GM19351 (cell line): ENCODE measurements around the gene COL5A2.

Source experiments
- ATAC-seq: cut with Tn5 transposase; IDR thresholded peaks from one replicate; pipeline ENCODE4 v1.9.1; 2021; ENCODE audit warnings: mild to moderate bottlenecking, moderate library complexity; ENCODE audit not compliant: unreplicated experiment

COL5A2 gene

DNA sequence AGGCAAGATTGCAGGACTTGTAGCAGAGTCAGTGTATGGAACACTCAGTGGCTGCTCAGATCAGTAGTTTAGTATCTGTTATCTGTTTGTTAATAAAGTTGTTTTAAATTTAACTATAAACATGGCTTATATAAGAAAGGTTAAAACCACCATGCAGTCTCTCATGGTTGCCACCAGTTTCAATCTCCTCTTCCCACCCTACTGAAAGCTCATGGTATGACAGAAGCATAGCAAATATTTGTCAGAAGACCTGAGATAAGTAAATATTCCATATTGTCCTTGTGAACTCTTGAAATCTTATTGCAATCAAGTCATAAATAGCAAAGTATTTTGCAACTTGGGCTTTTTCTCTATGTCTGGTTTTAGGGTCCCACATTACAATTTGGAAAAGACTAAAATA lies 2.1 kb upstream of the COL5A2 start:
- ATAC-seq = no peak

DNA sequence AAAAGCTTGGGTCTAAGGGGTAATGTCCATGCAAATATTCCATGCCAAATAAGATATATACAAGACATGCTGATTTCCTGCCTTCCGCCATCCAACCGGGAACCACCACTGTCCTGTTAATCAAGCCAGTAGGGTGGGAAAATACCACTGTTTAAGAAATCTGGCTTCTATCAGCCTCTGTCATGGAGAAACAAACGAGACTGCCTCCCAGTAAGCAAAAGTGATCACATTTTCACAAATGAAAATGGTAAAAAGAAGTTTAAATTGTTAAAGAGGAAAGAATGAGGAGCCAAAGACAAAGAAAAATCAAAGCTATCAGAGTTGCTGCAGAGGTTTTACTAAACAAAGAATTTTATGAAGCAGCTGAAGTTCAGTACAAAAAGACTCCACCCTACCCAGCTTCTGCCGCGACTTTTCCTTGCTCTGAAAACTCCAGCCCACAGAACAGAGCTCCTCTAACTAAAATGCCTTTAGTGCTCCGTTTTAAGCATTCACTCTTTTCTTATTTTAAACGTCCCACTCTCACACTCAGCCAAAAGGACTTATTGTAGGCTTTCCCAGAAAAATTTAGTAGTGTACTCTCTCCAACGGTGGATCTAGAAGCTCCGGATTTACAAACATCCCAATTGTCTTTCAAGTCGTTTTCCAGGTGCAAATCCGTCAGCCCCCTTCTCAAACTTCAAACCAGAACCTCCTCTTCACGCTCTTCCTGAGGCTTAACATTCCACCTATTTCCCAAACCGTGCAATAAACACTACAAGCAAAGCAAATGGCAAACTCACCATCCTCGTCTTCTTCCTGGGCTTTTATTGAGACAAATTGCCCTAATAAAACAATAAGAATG lies 613 bp downstream of the COL5A2 start:
- no peak for ATAC-seq

DNA sequence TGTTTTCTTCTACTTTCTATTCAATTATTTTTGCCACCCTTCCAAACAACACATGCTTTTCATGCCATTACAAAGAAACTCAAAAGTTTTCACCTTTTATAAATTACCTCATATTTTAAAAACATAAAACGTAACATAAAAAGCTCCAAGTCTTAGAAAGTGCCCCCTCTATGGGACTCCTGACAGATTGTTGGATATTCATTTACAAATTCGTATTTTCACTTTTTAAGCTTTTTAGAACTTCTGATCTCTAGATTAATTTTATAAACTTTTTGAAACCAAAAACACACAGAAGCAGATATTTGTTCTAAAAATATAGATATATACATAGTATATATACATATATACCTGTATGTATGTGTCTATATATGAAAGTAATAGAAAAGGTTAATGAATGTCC lies 1.5 kb downstream of the COL5A2 start:
- no peak for ATAC-seq

DNA sequence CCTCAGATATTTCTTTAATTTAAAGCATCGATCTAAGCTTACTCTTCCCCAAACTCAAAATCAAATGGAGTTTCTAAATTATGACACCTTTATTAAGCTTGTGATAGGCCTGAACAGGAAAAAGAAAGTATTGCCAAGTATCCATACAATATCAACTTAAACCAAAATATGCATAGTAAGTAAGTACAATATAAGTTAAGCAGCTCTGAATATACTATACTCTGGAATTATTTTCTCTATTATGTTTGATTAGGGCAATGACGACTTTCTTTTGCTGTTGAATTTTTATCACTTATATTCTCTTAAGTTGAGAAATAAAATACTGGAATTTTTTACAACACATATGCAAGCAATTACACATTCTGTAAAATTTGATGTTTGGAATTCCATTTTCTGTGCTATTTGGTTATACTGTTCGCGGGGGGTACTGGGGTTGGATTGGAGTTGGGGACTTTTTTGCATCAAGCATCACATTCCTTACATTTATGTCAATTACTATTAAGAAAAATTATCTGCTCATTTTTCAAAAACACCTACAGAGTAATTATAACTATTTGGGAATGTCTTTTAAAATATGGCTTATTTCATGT lies 2.2 kb downstream of the COL5A2 start:
- no peak for ATAC-seq

DNA sequence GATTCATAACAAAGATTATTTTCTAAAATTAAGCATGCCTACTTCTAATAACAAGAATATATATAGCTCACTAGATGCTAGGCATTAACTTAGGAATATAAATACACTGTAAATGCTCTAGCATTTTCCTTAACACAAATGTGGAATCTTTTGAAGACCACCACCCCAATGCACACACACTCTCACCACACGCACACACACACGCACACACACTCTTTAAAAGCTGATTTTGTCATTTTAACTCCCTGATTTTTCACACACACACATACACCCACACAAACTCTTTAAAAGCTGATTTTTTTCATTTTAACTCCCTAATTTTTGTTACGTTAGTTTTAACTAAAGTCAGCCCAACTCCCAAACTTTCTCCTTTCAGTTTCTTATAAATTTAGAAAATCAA lies 3.0 kb downstream of the COL5A2 start:
- ATAC-seq = no peak

DNA sequence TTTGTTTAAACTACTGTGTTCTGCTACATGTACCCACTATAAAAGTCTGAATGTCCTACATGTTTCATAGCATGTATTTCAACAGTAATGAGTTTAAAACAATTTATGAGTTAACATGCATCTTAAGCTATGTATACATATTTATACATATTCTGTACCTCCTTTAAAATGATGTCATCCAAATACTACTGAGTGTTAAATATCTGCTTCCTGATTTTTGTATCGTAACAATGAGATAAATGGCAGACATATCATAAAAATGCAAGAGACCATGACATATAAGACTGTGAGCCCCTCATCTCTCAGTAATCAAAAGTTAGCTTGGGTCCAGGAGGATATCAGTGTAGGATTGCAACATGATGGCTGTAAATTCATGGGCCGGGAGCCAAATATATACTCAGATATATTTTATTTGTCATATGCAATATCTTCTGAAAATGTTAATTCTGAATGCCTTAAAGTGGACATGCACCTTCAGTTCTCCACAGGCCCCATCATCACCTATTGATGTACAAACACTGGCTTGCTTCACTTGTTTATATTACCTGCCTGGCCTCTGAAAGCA lies 3.6 kb downstream of the COL5A2 start:
- ATAC-seq = no peak

DNA sequence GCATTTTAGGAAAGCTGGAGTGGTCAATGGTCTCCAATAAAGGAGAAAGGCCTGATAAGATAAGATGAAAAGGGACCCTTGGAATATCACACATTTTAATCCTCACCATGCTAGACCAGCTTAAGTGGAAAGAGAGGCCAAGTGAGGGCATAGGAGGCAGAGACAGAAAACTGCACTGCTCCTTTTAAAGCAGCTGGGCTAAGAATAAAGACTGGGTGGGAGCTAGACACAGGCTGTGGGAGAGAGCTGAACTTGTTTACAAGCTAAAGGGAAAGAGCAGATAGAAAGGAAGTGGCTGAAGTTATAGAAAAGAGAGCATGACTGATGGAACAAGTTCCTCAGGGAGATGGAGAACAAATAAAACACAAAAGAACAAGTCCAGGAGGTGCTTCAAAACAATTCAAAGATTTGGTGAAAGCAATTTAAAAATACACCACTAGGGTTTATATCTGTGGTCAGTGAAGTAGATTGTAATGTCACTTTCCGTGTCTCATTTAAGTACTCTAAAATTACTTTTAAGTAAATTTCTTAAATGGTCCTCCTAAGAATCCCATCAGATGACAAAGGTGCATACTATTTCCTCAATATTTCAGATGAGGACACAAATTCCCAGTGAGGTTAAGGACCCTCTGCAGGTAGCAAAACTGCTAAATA lies 7.5 kb downstream of the COL5A2 start:
- ATAC-seq = no peak

DNA sequence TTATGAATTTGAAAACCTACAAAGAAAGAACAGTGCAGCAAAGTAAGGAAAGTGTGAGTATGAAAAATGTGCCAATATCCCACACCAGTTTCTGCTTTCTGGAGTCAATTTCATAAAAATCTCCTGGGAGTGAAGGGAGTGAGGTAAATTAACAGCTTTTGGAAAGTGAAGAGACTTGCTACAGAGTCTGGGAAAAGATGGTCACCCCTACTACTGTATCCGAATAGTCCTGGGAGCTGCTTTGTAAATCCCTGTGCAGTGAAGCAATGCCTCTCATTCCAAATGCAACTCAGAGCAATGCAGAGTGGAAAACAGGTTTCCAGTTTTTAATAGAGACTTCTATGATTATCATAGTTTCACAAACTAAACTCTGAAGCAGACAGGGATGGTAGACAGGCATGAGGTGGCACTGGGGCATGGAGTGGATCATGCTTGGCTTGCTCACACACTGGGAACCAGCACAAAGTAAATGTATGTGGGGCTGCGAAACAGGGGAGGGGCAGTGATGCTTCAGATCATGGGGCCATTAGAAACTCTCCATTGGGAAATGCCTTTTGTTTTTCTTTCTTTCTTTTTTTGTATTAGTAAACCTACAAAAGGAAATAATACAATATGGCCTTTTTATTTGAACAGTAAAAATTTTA lies 10.6 kb downstream of the COL5A2 start:
- no peak for ATAC-seq

DNA sequence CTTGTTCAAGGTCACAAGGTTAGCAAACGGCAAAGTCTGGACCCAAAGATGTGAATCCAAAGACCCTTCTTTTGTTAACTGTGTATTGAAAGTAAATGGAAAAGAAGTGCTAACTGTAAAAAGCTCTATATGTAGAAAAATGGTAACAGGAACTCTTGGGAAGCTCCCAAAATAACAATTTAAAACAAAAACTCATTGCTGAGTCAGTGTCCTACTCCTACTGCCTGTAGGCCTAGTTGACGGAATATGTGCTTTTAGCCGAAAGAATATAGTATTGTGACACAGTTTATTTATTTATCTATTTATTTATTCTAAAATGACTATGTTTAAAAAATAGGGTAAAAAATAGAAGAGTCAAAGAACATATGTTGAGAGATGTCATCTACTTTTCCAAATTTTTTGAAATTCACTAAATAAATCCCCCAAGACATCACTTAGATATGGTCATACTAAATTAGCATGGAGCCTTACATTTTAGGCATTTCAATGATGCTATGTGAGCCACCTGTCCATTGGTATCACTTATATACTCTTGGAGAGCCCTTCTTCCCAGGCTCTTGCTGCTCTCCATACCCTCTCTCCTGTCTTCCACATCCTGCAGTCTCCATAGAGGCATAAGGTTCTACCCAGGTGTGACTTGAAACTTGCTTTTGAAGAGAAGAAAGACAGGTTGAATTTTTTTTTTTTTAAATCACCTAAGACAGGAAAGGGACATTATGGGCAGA lies 13.7 kb downstream of the COL5A2 start:
- ATAC-seq = no peak

DNA sequence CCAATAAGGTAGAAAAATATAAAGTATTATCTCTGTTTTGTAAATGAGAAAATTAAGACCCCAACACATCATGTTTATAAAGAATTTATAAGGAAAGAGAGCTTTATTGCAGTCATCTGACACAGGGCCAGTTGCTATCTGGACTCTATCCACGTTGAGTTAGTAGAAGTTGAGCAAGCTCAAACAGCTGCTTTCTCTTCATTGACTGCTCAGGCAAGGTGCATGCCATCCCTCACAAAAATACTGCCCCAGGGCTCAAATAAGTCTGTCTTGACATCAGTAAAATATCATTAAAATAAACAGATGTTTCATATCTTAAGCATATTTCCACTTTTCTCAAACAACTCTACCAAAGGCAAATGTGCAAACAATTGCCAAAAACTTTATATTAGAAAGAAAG lies 14.8 kb downstream of the COL5A2 start:
- no peak for ATAC-seq

DNA sequence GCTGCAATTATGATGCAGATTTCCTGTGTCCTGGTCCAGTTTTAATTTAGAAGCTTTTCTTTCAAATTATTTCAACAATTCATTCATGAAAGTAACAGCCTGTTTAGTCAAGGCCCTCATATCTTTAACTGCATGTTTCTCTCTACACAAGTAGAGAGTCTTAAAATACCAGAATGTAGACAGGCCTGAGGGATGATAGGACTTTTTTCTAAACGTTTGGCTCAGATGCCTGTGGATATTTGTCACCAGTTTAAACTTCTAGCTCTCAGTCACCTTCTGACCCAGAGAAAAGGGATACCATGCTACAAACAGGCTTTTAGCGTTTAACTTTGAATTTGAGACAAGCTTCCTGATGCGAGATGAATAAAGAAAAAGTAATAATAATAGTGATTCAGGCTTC lies 15.7 kb downstream of the COL5A2 start:
- no peak for ATAC-seq

DNA sequence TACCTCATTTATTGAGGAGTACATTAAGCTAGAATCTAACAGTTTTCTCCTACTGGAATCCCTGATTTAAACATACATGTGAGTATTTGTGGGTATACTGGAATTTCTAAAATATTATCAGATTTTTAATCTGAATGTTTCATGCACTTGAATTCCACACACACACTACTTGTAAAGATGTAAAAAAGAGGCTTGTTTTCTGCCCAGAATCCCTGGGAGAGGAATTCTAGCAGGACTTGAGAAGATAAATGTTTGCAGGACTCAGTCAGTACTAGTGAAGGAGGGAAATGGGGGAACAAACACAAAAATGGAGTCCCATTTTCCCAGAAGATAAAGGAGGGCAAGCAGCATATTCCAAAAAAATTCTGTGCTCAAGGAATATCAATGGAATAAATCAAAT lies 17.0 kb downstream of the COL5A2 start:
- ATAC-seq = no peak

DNA sequence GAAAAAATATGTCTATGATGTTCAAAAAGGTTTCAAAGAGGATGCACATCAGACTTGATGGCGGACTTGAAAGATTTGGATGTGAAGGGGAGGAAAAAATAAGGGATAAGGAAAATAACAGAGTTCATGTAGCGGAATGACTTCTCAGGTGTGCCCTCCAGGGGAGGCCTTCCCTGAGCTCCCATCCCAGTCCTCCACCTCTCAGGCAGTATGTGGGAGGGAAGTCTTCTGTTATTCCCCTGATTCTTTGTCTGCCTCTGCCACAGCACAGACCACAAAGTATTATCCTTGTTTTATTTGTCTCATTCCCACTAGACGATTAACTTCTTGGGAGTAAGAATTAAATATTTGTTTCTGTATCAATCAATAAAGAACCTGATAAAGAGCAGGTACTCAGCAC lies 17.7 kb downstream of the COL5A2 start:
- ATAC-seq = no peak

DNA sequence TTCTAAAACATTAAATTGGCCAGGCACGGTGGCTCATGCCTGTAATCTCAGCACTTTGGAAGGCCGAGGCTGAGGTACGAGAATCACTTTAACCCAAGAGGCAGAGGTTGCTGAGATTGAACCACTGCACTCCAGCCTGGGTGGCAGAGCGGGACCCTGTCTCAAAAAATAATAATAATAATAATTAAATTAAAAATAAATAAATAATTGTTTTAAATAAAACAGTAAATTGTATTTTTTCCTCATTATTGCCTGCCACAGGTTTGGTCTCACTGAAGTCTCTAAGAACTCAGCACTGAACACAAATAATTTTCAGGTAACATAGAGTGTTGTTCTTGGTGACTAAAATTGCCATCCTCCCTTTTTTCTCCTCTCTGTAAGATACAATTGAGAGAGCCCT lies 19.8 kb downstream of the COL5A2 start:
- ATAC-seq = no peak

DNA sequence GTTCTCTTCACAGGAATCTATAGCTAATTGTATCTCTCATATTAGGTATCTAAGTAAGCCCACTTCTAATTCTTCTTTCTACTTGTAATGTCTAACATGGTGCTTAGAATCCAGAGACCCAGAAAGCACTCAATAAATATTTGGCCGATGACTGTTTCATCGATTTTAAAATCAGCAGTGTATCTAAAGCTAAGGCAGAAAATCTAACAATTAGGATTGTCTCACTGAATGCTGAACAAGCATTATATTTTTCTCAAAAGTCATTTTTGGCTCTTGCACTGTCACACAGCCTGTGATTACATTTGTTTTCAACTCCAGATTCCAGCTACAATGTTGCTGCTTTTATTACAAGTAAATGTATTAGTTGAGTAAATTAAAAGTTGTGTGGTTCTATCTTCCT lies 20.3 kb downstream of the COL5A2 start:
- ATAC-seq = no peak

DNA sequence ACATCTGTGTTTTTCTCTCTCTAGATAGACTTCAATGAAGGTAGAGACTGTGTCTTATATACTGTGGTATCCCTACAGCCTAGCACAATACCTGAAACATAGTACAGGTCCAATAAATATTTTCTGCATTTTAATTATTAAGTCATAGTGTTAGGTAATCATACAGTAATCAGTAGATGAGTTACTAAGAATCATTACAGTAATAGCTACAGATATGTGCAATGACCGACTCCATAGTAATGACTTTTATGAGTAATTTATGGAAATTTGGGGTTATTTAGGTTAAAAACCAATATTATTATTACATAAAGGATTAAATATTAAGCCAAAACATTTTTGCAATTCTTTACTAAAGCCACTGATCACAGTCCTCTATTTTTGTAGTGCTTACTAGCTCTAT lies 21.6 kb downstream of the COL5A2 start:
- ATAC-seq = no peak

DNA sequence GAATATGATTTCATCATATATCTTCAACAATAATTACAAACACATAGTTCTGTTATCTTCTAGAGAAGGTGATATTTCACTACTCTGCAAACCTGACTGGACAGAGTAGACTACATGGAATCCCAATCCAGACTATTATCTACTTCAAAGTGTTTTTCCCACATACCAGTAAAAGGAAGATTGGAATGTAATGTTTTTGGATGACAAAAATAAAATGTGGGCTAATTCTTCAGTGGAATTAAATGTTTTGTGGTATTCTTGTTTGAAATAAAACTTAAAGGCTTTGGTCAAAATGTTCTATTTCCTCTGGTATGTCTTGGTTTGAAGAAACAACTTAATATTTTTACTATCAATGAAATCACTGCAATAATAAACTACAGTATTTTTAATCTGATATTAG lies 22.1 kb downstream of the COL5A2 start:
- no peak for ATAC-seq

DNA sequence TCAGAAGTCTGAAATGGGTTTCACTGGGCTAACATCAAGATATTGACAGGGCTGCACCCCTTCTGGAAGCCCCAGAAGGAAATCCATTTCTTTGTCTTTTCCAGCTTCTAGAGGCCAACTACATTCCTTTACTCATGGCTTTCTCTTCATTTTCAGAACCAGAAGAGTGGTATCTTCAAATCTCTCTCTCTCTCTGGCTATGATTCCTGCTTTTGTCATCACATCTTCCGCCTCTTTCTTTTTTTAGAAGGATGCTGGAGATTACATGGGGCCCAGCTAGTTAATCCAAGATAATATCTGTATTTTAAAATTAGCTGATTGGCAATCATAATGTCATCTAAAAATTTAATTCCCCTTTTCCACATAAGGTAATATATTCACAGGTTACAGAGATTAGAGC lies 23.8 kb downstream of the COL5A2 start:
- ATAC-seq = no peak

DNA sequence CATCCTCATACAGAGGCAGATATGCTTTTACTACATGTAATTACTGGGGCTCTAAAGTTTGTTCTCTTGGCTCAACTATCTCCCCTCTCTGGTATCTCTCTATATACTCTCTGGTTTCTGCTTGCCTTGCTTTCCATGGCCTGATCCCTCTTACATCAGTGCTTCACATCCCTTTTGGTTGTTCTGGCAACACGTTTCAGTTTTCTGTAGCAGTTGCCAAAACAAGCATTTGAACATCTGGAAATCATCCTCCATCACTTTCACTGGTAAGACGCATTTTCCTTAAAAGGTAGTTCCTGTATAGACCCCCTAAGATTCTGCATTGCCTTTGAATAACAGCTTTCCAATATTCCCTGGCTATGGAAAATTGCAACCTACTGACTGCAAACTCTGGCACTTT lies 25.9 kb downstream of the COL5A2 start:
- ATAC-seq = no peak

DNA sequence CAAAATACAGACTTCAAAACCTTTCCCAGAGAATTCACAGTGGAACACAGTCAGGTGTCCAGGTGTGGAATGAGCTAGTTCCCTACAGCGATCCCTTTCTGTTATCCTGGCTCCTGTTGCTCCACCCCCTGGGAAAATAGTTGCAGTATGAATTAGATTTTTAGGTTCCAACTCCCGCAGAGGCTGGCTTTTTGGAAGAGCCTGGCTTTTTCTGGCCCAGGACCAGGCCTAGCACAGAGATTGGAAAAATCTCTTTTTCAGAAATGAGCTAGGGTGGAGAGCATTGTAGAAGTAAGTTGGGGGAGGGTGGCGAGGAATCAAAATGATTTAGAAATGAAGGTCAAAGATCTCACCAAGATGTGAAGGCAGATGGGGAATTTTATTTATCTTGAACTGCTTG lies 27.1 kb downstream of the COL5A2 start:
- no peak for ATAC-seq

DNA sequence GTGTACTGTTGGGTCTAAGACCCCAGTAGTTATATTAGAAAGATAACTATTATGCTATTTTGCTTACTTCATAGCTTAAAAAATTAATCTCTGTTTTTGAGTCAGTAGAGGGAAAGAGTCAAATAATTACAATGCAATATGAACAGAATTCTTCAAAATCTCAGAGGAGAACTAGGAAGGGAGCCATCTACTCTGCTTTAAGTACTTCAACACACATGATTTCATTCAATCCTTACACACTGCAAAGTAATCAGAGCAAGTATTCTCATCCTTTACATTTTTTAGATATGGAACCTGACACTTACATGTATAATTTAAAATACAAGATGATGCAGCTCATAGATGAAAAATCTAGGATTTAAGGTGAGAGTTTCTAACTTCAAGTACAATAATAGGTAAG lies 27.7 kb downstream of the COL5A2 start:
- no peak for ATAC-seq
